GM10248 (cell line): ENCODE results near the gene CCL26.

ENCODE experiments used
- CTCF ChIA-PET: fragments of 300-600 bp; sonication (Branson Sonifier 250); formaldehyde crosslinking; extraction: SDS; loops from one replicate; lab custom pipeline; 2021; ENCODE audit warnings: antibody characterized with exemption; lab: Yijun Ruan, JAX
- POLR2A ChIA-PET: fragments of 350-650 bp; sonication (Branson Sonifier 250); formaldehyde crosslinking; extraction: SDS; loops from one replicate; lab custom pipeline; 2020; ENCODE audit warnings: antibody characterized with exemption; lab: Yijun Ruan, JAX
- DNase-seq: peaks from one replicate; pipeline ENCODE4 v3.0.0; 2012; ENCODE audit errors: extremely low spot score
- CTCF ChIP-seq: IDR thresholded peaks from 2 replicates; pipeline ENCODE4 v1.5.1; 2012; ENCODE audit warnings: mild to moderate bottlenecking, low read depth; ENCODE audit errors: extremely low read depth, missing control alignments, control extremely low read depth

Gene CCL26

GRCh38 chr7:75756991-75757676 lies 14.9 kb downstream of the CCL26 start:
- TF ChIP-seq CTCF: peak; percentile 30
- POLR2A ChIA-PET: no interaction called here
- CTCF ChIA-PET: interaction anchor here (1.7 kb wide), 1 partner anchor 11 kb away, joined by 5 read pairs; no protein-coding TSS in a partner anchor
- DNase-seq: peak; percentile 36

GRCh38 chr7:75756206-75756990 lies 15.6 kb downstream of the CCL26 start:
- DNase-seq: no peak
- no peak for TF ChIP-seq CTCF
- CTCF ChIA-PET: interaction anchor here (0.6 to 1.7 kb wide), 2 partner anchors 9 to 12 kb away, joined by 3 to 5 read pairs; no protein-coding TSS in a partner anchor
- POLR2A ChIA-PET: interaction anchor here (0.7 kb wide), 1 partner anchor 241 kb away, joined by 3 read pairs; no protein-coding TSS in a partner anchor

GRCh38 chr7:75743455-75743859 lies 28.6 kb downstream of the CCL26 start:
- POLR2A ChIA-PET: no interaction called here
- no peak for TF ChIP-seq CTCF
- CTCF ChIA-PET: interaction anchor here (3.4 kb wide), 1 partner anchor 18 kb away, joined by 14 read pairs; no protein-coding TSS in a partner anchor
- no peak for DNase-seq

GRCh38 chr7:75740846-75741497 lies 31.0 kb downstream of the CCL26 start:
- POLR2A ChIA-PET: no interaction called here
- CTCF ChIA-PET: interaction anchor here (1.2 to 3.4 kb wide), 4 partner anchors 7 to 21 kb away, joined by 3 to 14 read pairs (median 8); no protein-coding TSS in a partner anchor
- TF ChIP-seq CTCF: no peak
- peak; percentile 31 for DNase-seq

- TF ChIP-seq CTCF: no peak
- ChIA-PET POLR2A (interaction anchor here (0.6 kb wide), 1 partner anchor 46 kb away, joined by 7 read pairs; no protein-coding TSS in a partner anchor), CTCF (interaction anchor here (1.2 to 2.9 kb wide), 3 partner anchors 8 to 22 kb away, joined by 3 to 13 read pairs (median 3); no protein-coding TSS in a partner anchor)
- DNase-seq: no peak
These were observed 32.0 kb downstream of the CCL26 start for GRCh38 chr7:75739796-75740672.
